Erythroblast (primary cell): ENCODE measurements around the gene TBC1D1.

ENCODE experiments used
- GATA1 ChIP-seq: IDR thresholded peaks from 2 replicates; pipeline ENCODE4 v1.6.1; 2011; ENCODE audit warnings: low read depth, mild to moderate bottlenecking, control low read depth, low read length, moderate library complexity
- POLR2A ChIP-seq: IDR thresholded peaks from 2 replicates; pipeline ENCODE4 v1.6.1; 2011; ENCODE audit warnings: mild to moderate bottlenecking, low read length

DNA sequence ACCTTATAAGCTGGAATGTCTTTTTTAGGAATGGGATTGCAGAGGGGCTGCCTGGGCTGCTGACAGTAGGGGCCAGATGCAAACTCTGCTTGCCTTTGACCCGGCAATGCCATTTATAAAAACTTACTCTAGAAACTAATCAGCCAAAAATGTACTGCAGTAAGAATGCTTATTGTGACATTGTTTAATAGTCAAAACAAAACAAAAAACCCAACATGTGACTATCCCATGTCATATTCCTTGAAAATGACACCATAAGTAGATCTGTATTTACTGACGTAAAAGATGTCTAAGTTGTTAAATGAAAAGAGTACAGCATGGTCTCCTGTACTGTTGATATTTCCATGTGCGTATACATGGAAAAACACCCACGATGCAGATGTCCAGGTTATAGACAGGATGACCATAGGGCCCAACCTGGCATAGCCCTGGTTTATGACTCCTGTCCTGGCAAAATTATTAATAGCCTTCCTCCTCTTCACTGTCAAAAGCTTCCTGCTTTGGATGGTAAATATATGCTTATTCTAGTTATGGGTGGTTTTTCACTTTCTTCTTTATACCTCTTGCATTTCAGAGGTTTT, 208.2 kb downstream of the TBC1D1 start:
- no peak for TF ChIP-seq POLR2A
- TF ChIP-seq GATA1 = no peak
